ENCODE data around the gene TTC6. TPM values are rescaled to one million over a fixed set of nuclear protein-coding genes. Genes with fewer than 3 reads are reported as not detected.

TTC6 gene
- polyA plus RNA-seq, 1 donor from 2014 or later: not detected

- Histone ChIP-seq H3K36me3 (ENCODE audit: insufficient read depth, low read length) (no peaks in the 10 kb centered on the region), H3K27me3 (ENCODE audit: insufficient read depth, low read depth, low read length) (peaks cover 100% of the 10 kb centered on the region), H3K9me2 (ENCODE audit: insufficient read depth, low read length) (no peaks in the 10 kb centered on the region), H3K4me3 (ENCODE audit: low read length) (no peak overlapping the region), H3K27ac (ENCODE audit: low read length) (no peak overlapping the region), H3K4me2 (ENCODE audit: low read length) (no peak overlapping the region), H4K20me1 (ENCODE audit: insufficient read depth) (no peaks in the 10 kb centered on the region), H3F3A (ENCODE audit: insufficient read depth, low read length, poor library complexity, severe bottlenecking) (no peaks in the 10 kb centered on the region), H3K9me3 (ENCODE audit: low read length) (no peaks in the 10 kb centered on the region), H3K79me2 (replicated peaks; ENCODE audit: insufficient read depth, low read length) (no peaks in the 10 kb centered on the region), H3K9ac (ENCODE audit: low read length) (no peak overlapping the region), H2AFZ (ENCODE audit: low read depth, low read length) (no peak overlapping the region)
- TF ChIP-seq MXI1 (conservative IDR thresholded peaks at IDR 0.05; ENCODE audit: poor library complexity, severe bottlenecking) (no peak), CTCF (IDR thresholded peaks at IDR 0.05; ENCODE audit: poor library complexity, severe bottlenecking) (no peak)
These were observed 8.7 kb upstream of the TTC6 start for GRCh38 chr14:37586797-37587130.

GRCh38 chr14:37587131-37587803 is 8.2 kb upstream of the TTC6 start:
- no peaks in the 10 kb centered on the region for H3K9me2 ChIP-seq (ENCODE audit: insufficient read depth, low read length)
- TF ChIP-seq POLR2AphosphoS5 (IDR thresholded peaks at IDR 0.05) (peak; percentile 54), REST (IDR thresholded peaks at IDR 0.05; ENCODE audit: borderline replicate concordance) (no peak)
- no peak overlapping the region for H2AFZ ChIP-seq (ENCODE audit: low read depth, low read length)
- no peak overlapping the region for H3K4me3 ChIP-seq (ENCODE audit: low read length)
- no peaks in the 10 kb centered on the region for H3F3A ChIP-seq (ENCODE audit: insufficient read depth, low read length, poor library complexity, severe bottlenecking)
- H3K36me3 ChIP-seq (ENCODE audit: insufficient read depth, low read length): no peaks in the 10 kb centered on the region
- H3K4me2 ChIP-seq (ENCODE audit: low read length): no peak overlapping the region
- no peak overlapping the region for H3K9ac ChIP-seq (ENCODE audit: low read length)
- H3K27ac ChIP-seq (ENCODE audit: low read length): no peak overlapping the region
- H3K79me2 ChIP-seq (replicated peaks; ENCODE audit: insufficient read depth, low read length): no peaks in the 10 kb centered on the region
- H3K27me3 ChIP-seq (ENCODE audit: insufficient read depth, low read depth, low read length): peaks cover 100% of the 10 kb centered on the region
- H4K20me1 ChIP-seq (ENCODE audit: insufficient read depth): no peaks in the 10 kb centered on the region
- no peaks in the 10 kb centered on the region for H3K9me3 ChIP-seq (ENCODE audit: low read length)

- H3K9ac ChIP-seq (ENCODE audit: low read length): no peak overlapping the region
- H3K4me2 ChIP-seq (ENCODE audit: low read length): no peak overlapping the region
- H4K20me1 ChIP-seq (ENCODE audit: insufficient read depth): no peaks in the 10 kb centered on the region
- H3K9me2 ChIP-seq (ENCODE audit: insufficient read depth, low read length): no peaks in the 10 kb centered on the region
- H3K27me3 ChIP-seq (ENCODE audit: insufficient read depth, low read depth, low read length): peaks cover 100% of the 10 kb centered on the region
- no peak overlapping the region for H2AFZ ChIP-seq (ENCODE audit: low read depth, low read length)
- H3K79me2 ChIP-seq (replicated peaks; ENCODE audit: insufficient read depth, low read length): no peaks in the 10 kb centered on the region
- no peaks in the 10 kb centered on the region for H3K36me3 ChIP-seq (ENCODE audit: insufficient read depth, low read length)
- no peak overlapping the region for H3K27ac ChIP-seq (ENCODE audit: low read length)
- no peaks in the 10 kb centered on the region for H3F3A ChIP-seq (ENCODE audit: insufficient read depth, low read length, poor library complexity, severe bottlenecking)
- no peaks in the 10 kb centered on the region for H3K9me3 ChIP-seq (ENCODE audit: low read length)
- TF ChIP-seq SMC3 (conservative IDR thresholded peaks at IDR 0.05; ENCODE audit: poor library complexity) (no peak), EZH2 (IDR thresholded peaks at IDR 0.05; ENCODE audit: borderline replicate concordance, insufficient read depth, low read length, poor library complexity, severe bottlenecking) (peak; percentile 79)
- H3K4me3 ChIP-seq (ENCODE audit: low read length): peak overlapping the region; percentile 9
These were observed 7.4 kb upstream of the TTC6 start for GRCh38 chr14:37587881-37588666.

Measured in neural cell (in vitro differentiated cells).